PC-9 (cell line): ENCODE measurements around the gene FXYD4. TPM values are rescaled to one million over a fixed set of nuclear protein-coding genes. Genes with fewer than 3 reads are reported as not detected.

Source experiments
- BruUV-seq: library from RNA; stranded (reverse); fragments of 400-500 nt; replicated peaks from 2 replicates; lab custom pipeline; 2021; lab: Mats Ljungman, UMichigan
- CTCF ChIA-PET: fragments of 300-600 bp; sonication (Branson Sonifier 250); formaldehyde crosslinking; loops from one replicate; lab custom pipeline; 2022; ENCODE audit warnings: antibody characterized with exemption; lab: Charles Lee
- POLR2A ChIA-PET: fragments of 300-600 bp; sonication (Branson Sonifier 250); formaldehyde crosslinking; loops from one replicate; lab custom pipeline; 2022; ENCODE audit warnings: antibody characterized with exemption; ENCODE audit not compliant: unreplicated experiment; lab: Charles Lee
- DNase-seq, 2 experiments: peaks; one replicate each; pipeline versions ENCODE4 v3.0.0 to v3.0.0-alpha.2; 2015 to 2022; ENCODE audit warnings: mixed read lengths in 1 of 2
- H2AFZ ChIP-seq: fragments of 200-600 bp; sonication (generic); 2 replicates; pipeline ENCODE4 v1.8.1; 2017; ENCODE audit warnings: antibody characterized with exemption
- H3F3A ChIP-seq: fragments of 200-600 bp; sonication (generic); 2 replicates; pipeline ENCODE4 v1.8.1; 2017; ENCODE audit warnings: antibody characterized with exemption, mild to moderate bottlenecking, low read depth; ENCODE audit not compliant: insufficient read depth
- H3K27ac ChIP-seq: fragments of 200-600 bp; sonication (generic); 2 replicates; pipeline ENCODE4 v1.6.1; 2016; ENCODE audit warnings: mixed run types
- H3K27me3 ChIP-seq: fragments of 200-600 bp; sonication (generic); 2 replicates; pipeline ENCODE4 v1.6.1; 2016; ENCODE audit warnings: low read depth, mixed run types; ENCODE audit not compliant: insufficient read depth
- H3K36me3 ChIP-seq: fragments of 200-600 bp; sonication (generic); 2 replicates; pipeline ENCODE4 v1.6.1; 2016; ENCODE audit warnings: low read depth, mixed run types
- H3K4me1 ChIP-seq: fragments of 200-600 bp; sonication (generic); replicated peaks from 2 replicates; pipeline ENCODE4 v1.6.1; 2016; ENCODE audit warnings: mixed run types; ENCODE audit not compliant: insufficient read depth
- H3K4me2 ChIP-seq: fragments of 200-600 bp; sonication (generic); 2 replicates; pipeline ENCODE4 v1.6.1; 2017; ENCODE audit warnings: mixed run types
- H3K4me3 ChIP-seq: fragments of 200-600 bp; sonication (generic); 2 replicates; pipeline ENCODE4 v1.6.1; 2016; ENCODE audit warnings: mixed run types
- H3K79me2 ChIP-seq: fragments of 200-600 bp; sonication (generic); 2 replicates; pipeline ENCODE4 v1.6.1; 2017; ENCODE audit warnings: low read depth, mixed run types
- H3K9me2 ChIP-seq: fragments of 200-600 bp; sonication (generic); 2 replicates; pipeline ENCODE4 v1.8.1; 2017; ENCODE audit warnings: mild to moderate bottlenecking; ENCODE audit not compliant: insufficient read depth
- H3K9me3 ChIP-seq: fragments of 200-600 bp; sonication (generic); 2 replicates; pipeline ENCODE4 v1.8.1; 2016; ENCODE audit warnings: low read depth; ENCODE audit not compliant: insufficient read depth
- H4K20me1 ChIP-seq: fragments of 200-600 bp; sonication (generic); 2 replicates; pipeline ENCODE4 v1.8.1; 2017; ENCODE audit not compliant: insufficient read depth
- EZH2 ChIP-seq: fragments of 200-600 bp; sonication (generic); IDR thresholded peaks from 2 replicates; pipeline ENCODE4 v1.8.0; 2017; ENCODE audit warnings: antibody characterized with exemption, low read depth
- intact Hi-C: fragments of 100-400 bp; cut with micrococcal nuclease; formaldehyde crosslinking; loops from one replicate; pipeline ENCODE4 v1.10.0; 2022; ENCODE audit not compliant: unreplicated experiment
- total RNA-seq: library from RNA; stranded (reverse); gene quantifications from 2 replicates; pipeline ENCODE4 v1.2.3, GENCODE V29; 2021
- TF ChIP-seq, protein P1 (sequence below): fragments of 200-600 bp; sonication (generic); conservative IDR thresholded peaks from 2 replicates; pipeline ENCODE4 v1.6.1; 2017; ENCODE audit warnings: mixed run types, antibody characterized with exemption, mild to moderate bottlenecking, moderate library complexity

FXYD4 gene
- total RNA-seq, 1 experiment from 2014 or later: not detected

DNA sequence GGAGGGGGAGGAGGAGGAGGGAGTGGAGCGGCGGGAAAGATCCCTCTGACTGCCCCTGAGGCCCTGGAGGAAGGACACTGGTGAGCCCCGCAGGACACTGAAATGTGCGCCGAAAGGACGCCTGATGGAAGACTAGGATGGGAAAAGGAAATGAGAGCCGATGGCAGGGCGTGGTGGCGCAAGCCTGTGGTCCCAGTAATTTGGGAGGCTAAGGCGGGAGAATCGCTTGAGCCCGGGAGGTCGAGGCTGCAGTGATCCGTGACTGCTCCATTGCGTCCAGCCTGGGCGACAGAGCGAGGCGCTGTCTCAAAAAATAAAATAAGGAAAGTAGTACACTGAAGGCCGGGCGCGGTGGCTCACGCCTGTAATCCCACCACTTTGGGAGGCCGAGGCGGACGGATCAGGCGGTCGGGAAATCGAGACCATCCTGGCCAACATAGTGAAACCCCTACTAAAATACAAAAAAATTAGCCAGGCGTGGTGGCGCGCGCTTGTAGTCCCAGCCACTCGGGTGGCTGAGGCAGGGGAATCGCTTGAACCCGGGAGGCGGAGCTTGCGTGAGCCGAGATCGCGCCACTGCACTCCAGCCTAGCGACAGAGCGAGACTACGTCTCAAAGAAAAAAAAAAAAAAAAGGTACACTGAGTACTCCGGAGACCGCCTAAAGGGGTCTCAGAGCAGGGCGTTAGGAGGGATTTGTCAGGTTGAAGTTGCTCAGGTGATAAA is 38.1 kb downstream of the FXYD4 start:
- ChIA-PET CTCF (interaction anchor here (0.6 kb wide), 1 partner anchor 235 kb away, joined by 3 read pairs; no protein-coding TSS in a partner anchor), POLR2A (interaction anchor here (0.6 to 0.7 kb wide), 5 partner anchors 25 to 626 kb away, joined by 4 to 11 read pairs (median 8); no protein-coding TSS in a partner anchor)
- Histone ChIP-seq H3K4me1 (peaks cover 22% of the 10 kb centered on the region), H3K9me3 (no peaks in the 10 kb centered on the region), H2AFZ (peak overlapping the region; percentile 92), H3K36me3 (no peaks in the 10 kb centered on the region; the same call in 1 of the 2 replicates), H3K79me2 (peaks cover 54% of the 10 kb centered on the region), H3K9me2 (no peaks in the 10 kb centered on the region), H4K20me1 (peaks cover 24% of the 10 kb centered on the region), H3K4me2 (peak overlapping the region; percentile 90), H3K4me3 (peak overlapping the region; percentile 98), H3F3A (peaks cover 39% of the 10 kb centered on the region), H3K27me3 (no peaks in the 10 kb centered on the region), H3K27ac (peak overlapping the region; percentile 90)
- peak in 1 of 2 experiments; percentile 67 for DNase-seq
- intact Hi-C loops: loop anchor here (1.0 kb wide), 1 partner anchor 11 kb away; no protein-coding TSS in a partner anchor
- TF ChIP-seq, protein P1, sequence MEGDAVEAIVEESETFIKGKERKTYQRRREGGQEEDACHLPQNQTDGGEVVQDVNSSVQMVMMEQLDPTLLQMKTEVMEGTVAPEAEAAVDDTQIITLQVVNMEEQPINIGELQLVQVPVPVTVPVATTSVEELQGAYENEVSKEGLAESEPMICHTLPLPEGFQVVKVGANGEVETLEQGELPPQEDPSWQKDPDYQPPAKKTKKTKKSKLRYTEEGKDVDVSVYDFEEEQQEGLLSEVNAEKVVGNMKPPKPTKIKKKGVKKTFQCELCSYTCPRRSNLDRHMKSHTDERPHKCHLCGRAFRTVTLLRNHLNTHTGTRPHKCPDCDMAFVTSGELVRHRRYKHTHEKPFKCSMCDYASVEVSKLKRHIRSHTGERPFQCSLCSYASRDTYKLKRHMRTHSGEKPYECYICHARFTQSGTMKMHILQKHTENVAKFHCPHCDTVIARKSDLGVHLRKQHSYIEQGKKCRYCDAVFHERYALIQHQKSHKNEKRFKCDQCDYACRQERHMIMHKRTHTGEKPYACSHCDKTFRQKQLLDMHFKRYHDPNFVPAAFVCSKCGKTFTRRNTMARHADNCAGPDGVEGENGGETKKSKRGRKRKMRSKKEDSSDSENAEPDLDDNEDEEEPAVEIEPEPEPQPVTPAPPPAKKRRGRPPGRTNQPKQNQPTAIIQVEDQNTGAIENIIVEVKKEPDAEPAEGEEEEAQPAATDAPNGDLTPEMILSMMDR: no peak
- TF ChIP-seq EZH2: no peak
- TSS peak; percentile 64 for BruUV-seq

DNA sequence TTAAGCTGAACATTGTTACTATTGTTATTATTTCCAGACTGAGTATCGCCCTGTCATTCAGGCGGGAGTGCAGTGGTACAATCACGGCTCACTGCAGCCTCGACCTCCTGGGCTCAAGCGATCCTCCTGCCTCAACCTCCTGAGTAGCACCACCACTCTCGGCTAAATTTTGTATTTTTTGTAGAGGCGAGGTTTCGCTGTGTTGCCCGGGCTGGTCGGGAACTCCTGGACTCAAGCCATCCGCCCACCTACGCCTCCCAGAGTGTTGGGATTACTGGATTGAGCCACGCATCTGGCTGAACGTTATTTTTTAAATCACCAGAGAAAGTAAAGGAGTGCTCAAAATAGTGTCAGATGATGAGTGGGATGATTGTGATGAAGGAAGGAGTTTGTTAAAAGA is 38.9 kb downstream of the FXYD4 start:
- Histone ChIP-seq H3K4me2 (peak overlapping the region; percentile 90), H3K27ac (peak overlapping the region; percentile 90), H3K9me2 (no peaks in the 10 kb centered on the region), H3K79me2 (peaks cover 46% of the 10 kb centered on the region), H3K4me3 (peak overlapping the region; percentile 98; the same call in 1 of the 2 replicates), H2AFZ (peak overlapping the region; percentile 92), H3K27me3 (no peaks in the 10 kb centered on the region), H3K36me3 (no peaks in the 10 kb centered on the region; the same call in 1 of the 2 replicates), H3K9me3 (no peaks in the 10 kb centered on the region), H3F3A (peaks cover 36% of the 10 kb centered on the region), H4K20me1 (peaks cover 16% of the 10 kb centered on the region), H3K4me1 (peaks cover 14% of the 10 kb centered on the region)
- intact Hi-C loops: no loop called here
- CTCF ChIA-PET: no interaction called here
- no TSS peak for BruUV-seq
- no peak for TF ChIP-seq EZH2
- TF ChIP-seq, protein P1: no peak
- POLR2A ChIA-PET: no interaction called here
- DNase-seq: no peak

DNA sequence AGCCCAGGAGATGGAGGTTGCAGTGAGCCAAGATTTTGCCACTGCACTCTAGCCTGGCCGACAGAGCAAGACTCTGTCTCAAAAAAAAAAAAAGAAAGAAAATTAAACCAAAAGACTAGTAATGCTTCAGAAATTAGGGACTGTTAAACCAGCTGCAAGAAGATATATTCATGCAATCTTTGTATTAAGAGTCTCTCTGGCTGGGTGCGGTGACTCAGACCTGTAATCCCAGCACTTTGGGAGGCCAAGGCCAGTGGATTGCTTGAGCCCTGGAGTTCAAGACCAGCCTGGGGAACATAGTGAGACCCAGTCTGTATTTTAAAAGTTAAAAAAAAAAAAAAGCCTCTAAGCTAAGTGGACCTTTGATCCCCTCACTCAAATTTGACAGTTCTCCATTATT is 40.1 kb downstream of the FXYD4 start:
- H3K9me3 ChIP-seq: no peaks in the 10 kb centered on the region
- H3K79me2 ChIP-seq: peaks cover 34% of the 10 kb centered on the region
- peaks cover 4% of the 10 kb centered on the region for H4K20me1 ChIP-seq
- H3K9me2 ChIP-seq: no peaks in the 10 kb centered on the region
- CTCF ChIA-PET: no interaction called here
- peaks cover 8% of the 10 kb centered on the region for H3K4me1 ChIP-seq
- no peaks in the 10 kb centered on the region for H3K36me3 ChIP-seq
- POLR2A ChIA-PET: no interaction called here
- no peak overlapping the region for H3K27ac ChIP-seq
- no peak overlapping the region for H3K4me2 ChIP-seq
- BruUV-seq: no TSS peak
- no peak for DNase-seq
- intact Hi-C loops: no loop called here
- no peak overlapping the region for H3K4me3 ChIP-seq
- H3K27me3 ChIP-seq: no peaks in the 10 kb centered on the region
- no peak overlapping the region for H2AFZ ChIP-seq
- TF ChIP-seq, protein P1: no peak
- no peak for TF ChIP-seq EZH2
- peaks cover 36% of the 10 kb centered on the region for H3F3A ChIP-seq
